Right atrium auricular region (tissue), 2 donors: Measurements from ENCODE around the gene LCE6A. TPM values are rescaled to one million over a fixed set of nuclear protein-coding genes. Genes with fewer than 3 reads are reported as not detected.

Experiments used
- DNase-seq: peaks from one replicate; pipeline ENCODE4 v3.0.0-alpha.2; 2019; ENCODE audit warnings: low spot score
- H3K27ac ChIP-seq, 2 donors: fragments of 200-600 bp; sonication (generic); 1 replicate in 1 of 2; 2 replicates in 1 of 2; pipeline ENCODE4 v1.5.1; 2016 to 2019
- H3K27me3 ChIP-seq, 2 donors: fragments of 200-600 bp; sonication (generic); one replicate each; pipeline versions ENCODE4 v1.5.1 to v1.6.0; 2017 to 2019
- H3K36me3 ChIP-seq: fragments of 200-600 bp; sonication (generic); one replicate; pipeline ENCODE4 v1.5.1; 2016
- H3K4me1 ChIP-seq, 2 donors: fragments of 200-600 bp; sonication (generic); one replicate each; pipeline versions ENCODE4 v1.5.1 to v1.6.0; 2017 to 2019
- H3K4me3 ChIP-seq, 2 donors: fragments of 200-600 bp; sonication (generic); 1 replicate in 1 of 2; 2 replicates in 1 of 2; pipeline ENCODE4 v1.5.1; 2017 to 2019; ENCODE audit warnings: mild to moderate bottlenecking in 1 of 2, moderate library complexity in 1 of 2
- H3K9me3 ChIP-seq, 2 donors: fragments of 200-600 bp; sonication (generic); one replicate each; pipeline ENCODE4 v1.5.1; 2019
- CTCF ChIP-seq, 2 donors: fragments of 200-600 bp; sonication (generic); IDR thresholded peaks; one replicate each; pipeline ENCODE4 v1.5.1; 2019; ENCODE audit warnings: antibody characterized with exemption in 2 of 2
- total RNA-seq, 2 donors: library from RNA; depleted of rRNA; stranded (reverse); fragments of >200 nt; gene quantifications; one replicate each; pipeline ENCODE4 v1.1.0, GENCODE V29; 2016

Gene LCE6A
- total RNA-seq, 2 donors from 2014 or later: not detected

GRCh38 chr1:152855661-152856060 is 13.0 kb downstream of the LCE6A start:
- Histone ChIP-seq H3K27ac (no peak overlapping the region), H3K27me3 (no peaks in the 10 kb centered on the region)
- no peak for DNase-seq

GRCh38 chr1:152858062-152858461 is 15.4 kb downstream of the LCE6A start:
- TF ChIP-seq CTCF (IDR thresholded peaks at IDR 0.05): no peak

More at GRCh38 chr1:152855661-152856060, 13.0 kb downstream of the LCE6A start:
- no peaks in the 10 kb centered on the region for H3K36me3 ChIP-seq
- no peak for TF ChIP-seq CTCF (IDR thresholded peaks at IDR 0.05)
- no peaks in the 10 kb centered on the region for H3K4me1 ChIP-seq
- no peaks in the 10 kb centered on the region for H3K9me3 ChIP-seq
- H3K4me3 ChIP-seq: no peak overlapping the region

GRCh38 chr1:152859696-152860095 is 17.0 kb downstream of the LCE6A start, which contains the start of gene LCE7A:
Gene LCE7A, plus strand, starts transcription at chr1:152859996. Its CDS starts 702 bp downstream, at chr1:152860698.
- H3K9me3 ChIP-seq: no peaks in the 10 kb centered on the region
- H3K27ac ChIP-seq: no peak within 1 kb of the TSS
- no peak for TF ChIP-seq CTCF (IDR thresholded peaks at IDR 0.05)
- DNase-seq: no peak
- H3K4me3 ChIP-seq: no peak within 1 kb of the TSS
- no peaks in the 10 kb centered on the region for H3K27me3 ChIP-seq
- no peaks in the 10 kb centered on the region for H3K4me1 ChIP-seq
- H3K36me3 ChIP-seq: no peaks in the 10 kb centered on the region

More at GRCh38 chr1:152858062-152858461, 15.4 kb downstream of the LCE6A start:
- Histone ChIP-seq H3K36me3 (no peaks in the 10 kb centered on the region), H3K4me1 (no peaks in the 10 kb centered on the region), H3K27ac (no peak overlapping the region), H3K9me3 (no peaks in the 10 kb centered on the region), H3K4me3 (no peak overlapping the region), H3K27me3 (no peaks in the 10 kb centered on the region)
- no peak for DNase-seq

- TF ChIP-seq CTCF (IDR thresholded peaks at IDR 0.05): no peak
- H3K4me1 ChIP-seq: no peaks in the 10 kb centered on the region
- H3K4me3 ChIP-seq: no peak overlapping the region
Observed at GRCh38 chr1:152860129-152860528, 17.5 kb downstream of the LCE6A start.

GRCh38 chr1:152861374-152861773 is 18.7 kb downstream of the LCE6A start:
- H3K4me1 ChIP-seq: no peaks in the 10 kb centered on the region
- H3K36me3 ChIP-seq: no peaks in the 10 kb centered on the region
- H3K9me3 ChIP-seq: no peaks in the 10 kb centered on the region
- H3K27ac ChIP-seq: no peak overlapping the region
- no peak for DNase-seq
- TF ChIP-seq CTCF (IDR thresholded peaks at IDR 0.05): no peak
- H3K4me3 ChIP-seq: no peak overlapping the region
- no peaks in the 10 kb centered on the region for H3K27me3 ChIP-seq

More at GRCh38 chr1:152860129-152860528, 17.5 kb downstream of the LCE6A start:
- H3K36me3 ChIP-seq: no peaks in the 10 kb centered on the region
- H3K27me3 ChIP-seq: no peaks in the 10 kb centered on the region
- H3K9me3 ChIP-seq: no peaks in the 10 kb centered on the region
- no peak for DNase-seq
- no peak overlapping the region for H3K27ac ChIP-seq

GRCh38 chr1:152864443-152864842 is 21.8 kb downstream of the LCE6A start:
- DNase-seq: no peak
- no peak for TF ChIP-seq CTCF (IDR thresholded peaks at IDR 0.05)
- Histone ChIP-seq H3K27me3 (no peaks in the 10 kb centered on the region), H3K27ac (no peak overlapping the region), H3K9me3 (no peaks in the 10 kb centered on the region), H3K36me3 (no peaks in the 10 kb centered on the region), H3K4me3 (no peak overlapping the region), H3K4me1 (no peaks in the 10 kb centered on the region)
